ENCODE measurements around the gene RSU1.

- no peak for TF ChIP-seq CTCF (conservative IDR thresholded peaks at IDR 0.05 in 1 of 2, IDR thresholded peaks at IDR 0.05 in 1 of 2; ENCODE audit: low read depth in 1 of 2, low read length in 2 of 2)
- TF ChIP-seq EZH2 (IDR thresholded peaks at IDR 0.05; ENCODE audit: low read length, missing control alignments) = no peak
Measured at GRCh38 chr10:16852624-16853023, 35.4 kb upstream of the RSU1 start.
